Muscle of arm (tissue), 12 donors: ENCODE results near the gene PIEZO1. TPM values are rescaled to one million over a fixed set of nuclear protein-coding genes. Genes with fewer than 3 reads are reported as not detected.
A peak's percentile ranks its signal among the peaks of the same experiment; 100 is the strongest.
"Not testable (repeated sequence)": the region's sequence is repeated elsewhere in the genome, so short reads cannot be mapped to it uniquely, and the experiment has no call there.

Experiments used
- DNase-seq: peaks from one replicate; pipeline ENCODE4 v3.0.0-alpha.2; 2013
- polyA plus RNA-seq, 12 donors: library from polyadenylated mRNA; unstranded; fragments of 120-200 nt; gene quantifications; one replicate each; pipeline ENCODE4 v1.2.1, GENCODE V29; 2013; ENCODE audit not compliant: insufficient read length in 12 of 12

Gene PIEZO1
- polyA plus RNA-seq, 12 donors: 36.1 to 78.2 (median 48.2) TPM; not detected in 1

- DNase-seq: no peak
Measured at GRCh38 chr16:88782454-88783390, 2.3 kb downstream of the PIEZO1 start.

- DNase-seq: no peak
Measured at GRCh38 chr16:88781140-88782077, 3.6 kb downstream of the PIEZO1 start.

- DNase-seq: no peak
Measured at GRCh38 chr16:88780142-88781062, 4.6 kb downstream of the PIEZO1 start.

GRCh38 chr16:88779406-88780141 lies 5.4 kb downstream of the PIEZO1 start:
- DNase-seq: no peak

GRCh38 chr16:88778541-88779065 lies 6.4 kb downstream of the PIEZO1 start:
- no peak for DNase-seq

GRCh38 chr16:88778271-88778525 lies 6.8 kb downstream of the PIEZO1 start:
- no peak for DNase-seq

- no peak for DNase-seq
Measured at GRCh38 chr16:88777471-88778270, 7.3 kb downstream of the PIEZO1 start.

GRCh38 chr16:88775825-88776224 lies 9.2 kb downstream of the PIEZO1 start:
- DNase-seq: no peak

GRCh38 chr16:88774544-88775393 lies 10.3 kb downstream of the PIEZO1 start:
- DNase-seq: no peak

- no peak for DNase-seq
Measured at GRCh38 chr16:88773812-88774291, 11.2 kb downstream of the PIEZO1 start.

GRCh38 chr16:88772871-88773811 lies 11.9 kb downstream of the PIEZO1 start:
- DNase-seq: peak; percentile 58

- not testable (repeated sequence) for DNase-seq
Measured at GRCh38 chr16:88771781-88772180, 13.2 kb downstream of the PIEZO1 start.

GRCh38 chr16:88771294-88771772 lies 13.7 kb downstream of the PIEZO1 start:
- no peak for DNase-seq

- DNase-seq: no peak
Measured at GRCh38 chr16:88770461-88771293, 14.3 kb downstream of the PIEZO1 start.

- no peak for DNase-seq
Measured at GRCh38 chr16:88769617-88770460, 15.2 kb downstream of the PIEZO1 start.
